Chondrocyte (in vitro differentiated cells): ENCODE measurements around the gene IVD. TPM values are rescaled to one million over a fixed set of nuclear protein-coding genes. Genes with fewer than 3 reads are reported as not detected.
"Not testable (repeated sequence)": the region's sequence is repeated elsewhere in the genome, so short reads cannot be mapped to it uniquely, and the experiment has no call there.

Experiments used
- DNase-seq: peaks from one replicate; pipeline ENCODE4 v3.0.0; 2021; ENCODE audit warnings: mixed read lengths, low spot score
- H3K27ac Mint-ChIP-seq: one replicate; pipeline ENCODE4 v1.8.0; 2021; ENCODE audit warnings: mild to moderate bottlenecking, moderate library complexity, mixed read lengths; ENCODE audit not compliant: unreplicated experiment
- H3K27me3 Mint-ChIP-seq: 2 replicates; pipeline ENCODE4 v1.8.0; 2021; ENCODE audit warnings: low read depth, mixed read lengths
- H3K36me3 Mint-ChIP-seq: 2 replicates; pipeline ENCODE4 v1.8.0; 2021; ENCODE audit warnings: low read depth, mixed read lengths
- H3K4me1 Mint-ChIP-seq: 2 replicates; pipeline ENCODE4 v1.8.0; 2021; ENCODE audit warnings: low read depth, mild to moderate bottlenecking, mixed read lengths
- H3K4me3 Mint-ChIP-seq: one replicate; pipeline ENCODE4 v1.8.0; 2021; ENCODE audit warnings: mild to moderate bottlenecking, moderate library complexity, mixed read lengths; ENCODE audit not compliant: unreplicated experiment
- H3K9me3 Mint-ChIP-seq: 2 replicates; pipeline ENCODE4 v1.8.0; 2021; ENCODE audit warnings: low read depth, mixed read lengths
- CTCF ChIP-seq: fragments of 200-600 bp; sonication (generic); IDR thresholded peaks from 2 replicates; pipeline ENCODE4 v1.5.0; 2021; ENCODE audit warnings: antibody characterized with exemption, mild to moderate bottlenecking, moderate library complexity
- total RNA-seq: library from RNA; stranded (reverse); gene quantifications from 3 replicates; pipeline ENCODE4 v1.2.1, GENCODE V29; 2021

IVD gene
- total RNA-seq, 1 donor from 2014 or later, result 42.5 TPM

DNA sequence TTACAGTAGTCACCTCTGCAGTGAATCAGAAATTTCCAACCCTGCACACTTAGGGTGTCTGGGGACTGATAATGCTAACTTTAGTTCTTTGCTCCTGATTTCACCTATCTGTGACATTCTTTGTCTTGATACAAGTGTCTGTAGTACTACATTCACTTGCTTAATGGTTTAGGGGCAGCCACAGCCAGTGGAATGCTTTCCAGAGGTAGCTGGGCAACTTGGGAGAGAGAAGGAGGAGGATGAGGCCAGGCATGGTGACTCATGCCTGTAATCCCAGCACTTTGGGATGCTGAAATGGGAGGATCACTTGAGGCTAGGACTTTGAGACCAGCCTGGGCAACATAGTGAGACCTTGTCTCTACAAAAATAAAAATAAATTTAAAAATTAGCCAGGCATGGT lies 43.7 kb downstream of the IVD start:
- DNase-seq, result no peak
- H3K36me3 Mint-ChIP-seq, result peaks cover 2% of the 10 kb centered on the region
- peaks cover 42% of the 10 kb centered on the region for H3K4me1 Mint-ChIP-seq
- H3K27me3 Mint-ChIP-seq, result no peaks in the 10 kb centered on the region
- TF ChIP-seq CTCF, result no peak
- H3K4me3 Mint-ChIP-seq, result no peak overlapping the region
- H3K9me3 Mint-ChIP-seq, result no peaks in the 10 kb centered on the region
- H3K27ac Mint-ChIP-seq, result peak overlapping the region; percentile 65

- TF ChIP-seq CTCF, result no peak
- H3K4me3 Mint-ChIP-seq, result no peak overlapping the region
- no peaks in the 10 kb centered on the region for H3K27me3 Mint-ChIP-seq
- no peaks in the 10 kb centered on the region for H3K9me3 Mint-ChIP-seq
- H3K36me3 Mint-ChIP-seq, result peaks cover 2% of the 10 kb centered on the region
- peaks cover 45% of the 10 kb centered on the region for H3K4me1 Mint-ChIP-seq
- no peak overlapping the region for H3K27ac Mint-ChIP-seq
- no peak for DNase-seq
Measured at GRCh38 chr15:40450047-40450446, 44.5 kb downstream of the IVD start.

- peaks cover 50% of the 10 kb centered on the region for H3K4me1 Mint-ChIP-seq
- no peak for TF ChIP-seq CTCF
- H3K27ac Mint-ChIP-seq, result peak overlapping the region; percentile 27
- H3K27me3 Mint-ChIP-seq, result no peaks in the 10 kb centered on the region
- H3K36me3 Mint-ChIP-seq, result peaks cover 2% of the 10 kb centered on the region
- H3K4me3 Mint-ChIP-seq, result no peak overlapping the region
- DNase-seq, result no peak
- H3K9me3 Mint-ChIP-seq, result no peaks in the 10 kb centered on the region
Measured at GRCh38 chr15:40451527-40452158, 46.0 kb downstream of the IVD start.

- no peaks in the 10 kb centered on the region for H3K27me3 Mint-ChIP-seq
- no peak overlapping the region for H3K4me3 Mint-ChIP-seq
- H3K36me3 Mint-ChIP-seq, result peaks cover 2% of the 10 kb centered on the region
- H3K27ac Mint-ChIP-seq, result no peak overlapping the region
- TF ChIP-seq CTCF, result no peak
- H3K4me1 Mint-ChIP-seq, result peaks cover 50% of the 10 kb centered on the region
- H3K9me3 Mint-ChIP-seq, result no peaks in the 10 kb centered on the region
- DNase-seq, result no peak
Measured at GRCh38 chr15:40452296-40453090, 46.9 kb downstream of the IVD start.

DNA sequence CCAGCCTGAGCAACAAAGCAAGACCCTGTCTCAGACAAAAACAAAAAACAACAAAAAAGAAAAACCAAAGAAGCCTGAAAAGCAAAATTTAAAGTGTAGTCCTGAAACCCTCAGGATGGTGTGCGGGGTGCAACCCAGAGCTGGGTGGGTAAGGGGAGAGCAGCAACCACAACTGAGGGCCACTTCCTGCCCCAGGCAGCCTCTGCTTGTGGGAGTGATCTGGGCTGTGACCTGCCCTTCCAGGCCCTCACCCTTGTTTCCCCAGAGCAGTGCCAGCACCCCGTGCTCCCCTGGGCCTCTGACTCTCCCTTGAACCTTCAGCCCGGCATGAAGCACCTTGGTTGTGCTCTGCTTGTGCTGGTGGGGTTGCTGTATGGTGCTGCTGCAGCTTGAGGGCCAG lies 48.3 kb downstream of the IVD start:
- H3K27ac Mint-ChIP-seq, DNase-seq, H3K27me3 Mint-ChIP-seq, H3K36me3 Mint-ChIP-seq, H3K9me3 Mint-ChIP-seq, H3K4me3 Mint-ChIP-seq: not testable (repeated sequence)
- peaks cover 50% of the 10 kb centered on the region for H3K4me1 Mint-ChIP-seq
